Stimulated activated CD8-positive, alpha-beta memory T cell treated with anti-CD3 and anti-CD28 coated beads, Interleukin-15, amount 100 ng/mL, for 1 hour (primary cell): ENCODE measurements around the gene VILL.
"Not testable (repeated sequence)": the region's sequence is repeated elsewhere in the genome, so short reads cannot be mapped to it uniquely, and the experiment has no call there.

Source experiments
- DNase-seq: peaks from one replicate; pipeline ENCODE4 v3.0.0-alpha.2; 2020; ENCODE audit warnings: low read depth

Gene VILL

GRCh38 chr3:37986479-37987314, 3.9 kb upstream of the VILL start:
- DNase-seq: no peak

DNA sequence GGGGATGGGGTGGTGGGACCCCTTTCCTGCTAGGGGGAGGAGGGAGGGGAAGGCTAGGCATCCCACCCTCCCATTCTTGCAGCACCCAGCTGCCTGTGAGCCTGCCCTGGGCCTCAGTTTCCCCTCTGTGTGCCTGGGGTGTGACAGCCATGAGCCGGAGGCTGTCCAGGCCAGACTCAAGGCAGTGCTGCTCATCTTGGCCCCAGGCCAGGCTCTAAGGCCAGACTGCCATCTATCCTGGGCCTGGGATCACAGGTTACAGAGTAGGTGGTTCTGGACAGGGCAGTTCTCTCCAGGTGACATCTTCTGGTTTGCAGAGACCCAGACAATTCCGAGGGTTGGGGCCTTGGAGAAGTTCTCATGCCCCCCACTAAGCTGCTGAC, 3.3 kb upstream of the VILL start:
- DNase-seq: no peak

GRCh38 chr3:37987751-37988179, 2.8 kb upstream of the VILL start:
- DNase-seq: no peak

DNA sequence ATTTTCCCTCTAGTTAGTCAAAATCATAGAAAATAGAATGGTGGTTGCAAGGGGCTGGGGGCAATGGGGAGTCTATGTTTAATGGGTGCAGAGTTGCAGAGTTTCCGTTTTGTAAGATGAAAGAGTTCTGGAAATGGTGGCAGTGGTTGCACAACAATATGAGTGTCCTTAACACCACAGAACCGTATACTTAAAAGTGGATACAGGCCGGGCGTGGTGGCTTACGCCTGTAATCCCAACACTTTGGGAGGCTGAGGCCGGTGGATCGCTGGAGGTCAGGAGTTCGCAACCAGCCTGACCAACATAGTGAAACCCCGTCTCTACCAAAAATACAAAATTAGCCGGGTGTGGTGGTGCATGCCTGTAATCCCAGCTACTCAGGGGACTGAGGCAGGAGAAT, 2.2 kb upstream of the VILL start:
- not testable (repeated sequence) for DNase-seq

DNA sequence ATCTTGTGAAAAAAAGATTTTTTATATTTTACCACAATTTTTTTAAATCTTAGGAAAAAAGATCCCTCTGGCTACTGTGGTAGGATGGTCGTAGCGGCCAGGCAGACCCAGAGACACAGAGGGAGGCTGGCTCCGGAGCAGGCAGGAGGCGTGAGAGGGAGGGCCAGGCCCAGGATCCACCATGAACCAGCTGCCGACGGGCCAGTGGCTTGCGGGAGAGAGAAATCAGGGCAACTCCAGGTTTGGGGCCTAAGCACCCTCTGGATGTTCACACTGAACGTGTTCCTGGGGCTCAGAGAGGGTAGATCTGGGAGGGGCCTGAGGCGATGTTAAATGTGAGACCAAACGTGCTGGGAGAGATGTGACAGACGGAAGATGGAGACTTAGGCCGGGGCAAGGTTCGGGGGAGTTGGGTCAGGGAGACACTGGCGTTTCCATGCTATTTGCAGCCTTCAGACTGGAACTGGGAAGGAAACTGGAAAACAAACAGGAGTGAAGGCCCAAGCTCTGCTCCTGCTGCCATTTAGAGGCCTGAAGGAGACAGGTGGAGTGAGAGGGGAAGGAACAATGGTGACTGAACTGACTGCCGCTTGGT, 1.6 kb upstream of the VILL start:
- no peak for DNase-seq

DNA sequence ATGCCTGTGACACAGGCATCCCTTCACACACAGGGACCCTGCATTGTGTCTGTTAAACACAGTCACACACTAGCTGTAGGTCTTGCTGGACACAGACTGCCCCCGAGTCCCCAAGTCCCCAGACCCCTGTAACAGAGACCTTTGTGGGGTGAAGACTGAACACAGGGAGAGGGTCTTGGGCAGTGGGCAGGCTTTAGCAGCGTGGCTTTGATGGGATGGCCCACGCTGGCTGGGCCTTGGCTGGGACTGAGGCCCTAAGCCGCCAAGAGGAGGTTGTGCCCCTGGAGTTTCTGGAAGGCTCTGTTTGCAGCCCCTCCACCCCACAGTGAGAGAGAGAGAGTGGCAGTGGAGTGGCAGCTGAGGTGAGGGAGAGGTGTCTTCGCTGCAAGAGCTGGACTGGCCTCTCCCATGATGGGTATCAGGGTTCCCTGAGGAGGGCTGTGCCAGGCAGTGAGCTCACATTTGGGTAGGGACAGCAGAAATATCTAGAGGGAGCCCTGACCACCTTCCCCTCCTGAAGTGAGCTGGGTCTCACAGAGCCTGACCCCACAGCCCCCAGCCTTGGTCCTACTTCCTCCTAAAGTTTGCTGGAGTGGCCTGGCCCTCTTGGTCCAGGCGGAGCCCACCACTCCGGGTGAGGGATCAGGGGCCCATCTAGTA, 635 bp upstream of the VILL start:
- no peak for DNase-seq

DNA sequence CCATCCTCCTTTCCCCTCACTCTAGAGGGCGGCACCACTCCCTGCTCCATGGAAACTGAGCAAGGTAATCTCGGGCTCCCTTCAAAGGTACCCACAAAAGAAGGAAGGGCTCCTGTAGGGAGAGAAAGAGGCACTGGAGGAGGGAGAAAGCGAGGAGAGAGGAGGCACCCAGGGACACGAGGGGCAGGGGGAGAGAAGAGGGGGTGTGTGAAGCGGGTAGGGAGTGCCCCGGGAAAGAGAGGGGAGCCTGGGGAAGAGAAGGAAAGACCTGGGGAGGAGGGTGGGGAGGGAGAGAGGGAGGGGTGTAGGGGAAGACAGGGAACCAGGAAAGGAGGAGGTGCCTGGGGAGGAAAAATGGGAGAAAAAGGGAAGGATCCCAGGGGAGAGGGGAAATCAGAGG, 523 bp downstream of the VILL start:
- no peak for DNase-seq

DNA sequence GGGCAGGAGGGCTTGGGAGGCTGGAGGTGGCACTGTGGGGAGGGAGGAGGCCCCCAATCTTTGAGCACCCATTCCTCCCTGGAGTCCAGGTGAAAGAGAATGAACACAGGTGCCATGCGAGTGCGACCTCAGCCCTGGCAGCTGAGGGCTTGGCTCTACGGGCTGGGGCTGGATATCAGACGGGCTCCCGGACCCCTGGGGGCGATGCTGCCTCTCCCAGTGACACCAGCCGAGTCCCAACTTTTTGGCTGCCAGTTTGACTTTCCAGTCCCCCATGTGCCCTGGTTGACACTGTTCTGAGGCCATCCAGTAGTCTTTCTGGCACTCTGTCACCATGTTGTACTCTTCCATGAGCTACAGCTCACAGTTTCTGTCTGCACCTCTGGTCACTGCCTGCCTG, 1.2 kb downstream of the VILL start:
- no peak for DNase-seq

DNA sequence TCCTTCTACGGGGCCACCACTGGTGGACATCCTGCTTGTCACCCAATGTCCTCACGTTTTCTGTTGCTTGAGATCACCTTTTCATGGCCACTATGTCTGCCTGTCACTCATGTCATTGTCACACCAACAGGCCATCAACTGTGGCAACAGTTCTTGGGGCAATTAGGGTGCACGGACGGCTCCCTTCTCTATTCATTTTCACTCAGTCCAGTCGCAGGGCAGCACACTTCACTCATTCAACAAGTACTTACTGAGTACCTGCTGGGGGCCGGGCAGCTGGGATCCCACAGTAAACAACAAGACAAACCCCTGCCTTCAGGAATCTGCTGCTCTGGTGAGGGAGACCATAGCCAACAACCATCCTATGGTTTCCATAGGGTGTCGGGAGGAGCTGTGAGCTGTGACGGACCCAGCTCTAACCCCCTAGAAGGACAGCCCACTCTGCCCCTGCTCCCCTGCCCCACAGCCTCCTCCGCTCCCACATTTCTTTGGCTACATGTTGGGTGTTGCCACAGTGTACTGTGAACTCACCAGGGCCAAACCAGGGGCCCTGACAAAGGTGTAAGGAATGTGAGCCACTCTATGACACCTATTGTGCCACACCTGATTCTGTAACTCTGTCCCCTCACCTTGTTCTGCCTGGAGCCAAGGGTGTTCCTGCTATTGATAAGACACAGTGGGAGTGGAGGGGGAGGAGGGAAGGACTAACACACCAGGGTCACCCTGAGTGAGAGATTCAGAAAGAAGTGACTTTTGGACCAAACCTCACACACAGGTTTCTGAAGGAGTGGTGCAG, 1.9 kb downstream of the VILL start:
- no peak for DNase-seq

DNA sequence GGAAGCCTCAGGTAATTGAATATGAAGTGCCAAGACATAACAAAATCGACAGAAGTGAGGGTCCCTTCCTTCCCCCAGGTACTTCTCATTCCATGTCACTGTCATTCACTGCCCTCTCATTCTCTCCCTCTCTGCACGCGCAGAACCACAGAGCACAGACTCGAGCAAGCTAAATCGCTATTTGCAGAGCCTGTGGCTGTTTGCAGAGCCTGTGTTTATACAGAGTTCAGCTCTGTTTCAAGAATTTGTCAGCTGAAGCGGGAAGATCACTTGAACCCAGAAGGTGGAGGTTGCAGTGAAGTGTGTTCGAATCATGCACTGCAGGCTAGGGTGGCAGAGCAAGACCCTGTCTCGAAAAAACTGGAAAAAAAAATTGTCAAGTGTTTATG, 2.5 kb downstream of the VILL start:
- DNase-seq: no peak

GRCh38 chr3:37993460-37993819, 2.9 kb downstream of the VILL start:
- DNase-seq: no peak

- DNase-seq: peak; percentile 27
Observed at GRCh38 chr3:37993820-37994638, 3.4 kb downstream of the VILL start.

DNA sequence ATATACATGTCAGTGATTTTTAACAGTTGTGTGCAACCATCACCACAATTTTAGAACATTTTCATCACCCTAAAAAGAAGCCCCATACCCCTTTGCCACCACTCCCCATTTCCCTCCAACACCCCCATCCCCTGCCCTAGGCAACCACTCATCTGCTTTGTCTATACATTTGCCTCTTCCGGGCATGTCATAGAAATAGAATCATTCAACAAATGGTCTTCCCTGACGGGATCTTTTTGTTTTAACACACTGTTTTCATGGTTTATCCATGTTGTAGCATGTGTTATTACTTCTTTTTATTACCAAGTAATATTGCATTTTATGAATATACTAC, 4.0 kb downstream of the VILL start:
- DNase-seq: no peak

DNA sequence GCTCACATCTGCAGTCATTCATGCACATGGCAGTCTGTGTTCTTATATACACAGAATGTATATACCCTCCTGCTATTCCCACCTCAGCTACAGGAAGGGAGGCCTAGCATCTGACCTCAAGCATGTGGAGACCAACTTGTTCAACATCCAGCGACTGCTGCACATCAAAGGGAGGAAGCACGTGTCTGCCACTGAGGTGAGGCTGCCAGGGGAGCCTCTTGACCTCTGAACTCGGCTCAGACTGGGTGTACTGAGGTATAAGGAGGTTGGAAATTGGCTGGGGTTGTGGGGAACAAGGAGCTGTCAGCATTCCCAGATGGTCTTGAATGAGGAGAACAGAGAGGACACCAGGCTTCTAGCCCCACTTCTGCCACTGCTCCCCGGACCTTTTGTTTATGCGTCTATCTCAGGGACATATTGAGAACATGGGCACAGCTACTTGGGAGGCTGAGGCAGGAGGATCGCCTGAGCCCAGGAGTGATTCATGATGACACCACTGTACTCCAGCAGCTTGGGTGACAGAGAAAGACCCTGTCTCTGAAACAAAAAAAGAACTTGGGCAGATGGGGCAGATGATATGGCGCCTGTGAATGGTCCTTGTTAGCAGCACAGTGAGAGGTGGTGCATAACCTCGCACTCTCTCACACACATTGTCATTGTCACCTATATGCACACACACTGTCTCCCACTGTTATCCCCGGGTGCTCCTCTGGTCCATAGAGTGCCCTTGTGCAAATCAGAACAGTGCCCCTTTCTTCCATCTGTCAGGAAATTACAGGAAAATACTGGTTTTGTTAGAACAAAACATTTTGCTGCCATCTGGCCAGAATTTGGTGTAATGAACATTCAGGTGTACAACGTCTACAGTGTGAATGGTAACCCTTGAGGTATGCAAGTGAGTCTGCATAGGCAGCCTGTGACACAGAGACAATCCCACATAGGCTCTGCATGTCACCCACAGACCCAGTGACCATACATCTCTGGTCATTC, 5.4 kb downstream of the VILL start:
- DNase-seq: no peak

GRCh38 chr3:37996785-37997301, 6.3 kb downstream of the VILL start:
- DNase-seq: peak; percentile 76

GRCh38 chr3:37997342-37997741, 6.8 kb downstream of the VILL start:
- DNase-seq: no peak

- no peak for DNase-seq
Observed at GRCh38 chr3:37997791-37998370, 7.3 kb downstream of the VILL start.

DNA sequence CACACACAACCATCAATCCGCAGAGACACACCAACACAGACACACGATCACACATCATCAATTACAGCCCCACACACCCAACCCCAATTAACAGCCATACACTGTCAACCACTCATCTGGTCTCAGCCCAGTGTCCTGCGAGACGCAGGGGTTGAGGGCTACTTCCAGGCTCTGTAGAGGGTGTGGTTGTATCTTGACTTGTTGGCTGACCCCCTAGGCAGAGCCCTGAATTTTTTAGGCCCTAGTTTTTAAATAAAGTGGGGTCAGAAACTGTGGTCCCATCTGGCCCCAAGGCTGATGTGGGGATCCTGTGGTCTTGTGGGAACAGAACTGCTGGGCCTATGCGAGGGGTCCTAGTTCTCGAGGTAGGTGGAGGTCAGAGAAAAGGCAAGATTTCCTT, 9.2 kb downstream of the VILL start:
- DNase-seq: no peak

- DNase-seq: no peak
Observed at GRCh38 chr3:38000242-38000916, 9.8 kb downstream of the VILL start.
